ENCODE measurements around the gene PPM1F.
"Not testable (repeated sequence)": the region's sequence is repeated elsewhere in the genome, so short reads cannot be mapped to it uniquely, and the experiment has no call there.

Gene PPM1F

DNA sequence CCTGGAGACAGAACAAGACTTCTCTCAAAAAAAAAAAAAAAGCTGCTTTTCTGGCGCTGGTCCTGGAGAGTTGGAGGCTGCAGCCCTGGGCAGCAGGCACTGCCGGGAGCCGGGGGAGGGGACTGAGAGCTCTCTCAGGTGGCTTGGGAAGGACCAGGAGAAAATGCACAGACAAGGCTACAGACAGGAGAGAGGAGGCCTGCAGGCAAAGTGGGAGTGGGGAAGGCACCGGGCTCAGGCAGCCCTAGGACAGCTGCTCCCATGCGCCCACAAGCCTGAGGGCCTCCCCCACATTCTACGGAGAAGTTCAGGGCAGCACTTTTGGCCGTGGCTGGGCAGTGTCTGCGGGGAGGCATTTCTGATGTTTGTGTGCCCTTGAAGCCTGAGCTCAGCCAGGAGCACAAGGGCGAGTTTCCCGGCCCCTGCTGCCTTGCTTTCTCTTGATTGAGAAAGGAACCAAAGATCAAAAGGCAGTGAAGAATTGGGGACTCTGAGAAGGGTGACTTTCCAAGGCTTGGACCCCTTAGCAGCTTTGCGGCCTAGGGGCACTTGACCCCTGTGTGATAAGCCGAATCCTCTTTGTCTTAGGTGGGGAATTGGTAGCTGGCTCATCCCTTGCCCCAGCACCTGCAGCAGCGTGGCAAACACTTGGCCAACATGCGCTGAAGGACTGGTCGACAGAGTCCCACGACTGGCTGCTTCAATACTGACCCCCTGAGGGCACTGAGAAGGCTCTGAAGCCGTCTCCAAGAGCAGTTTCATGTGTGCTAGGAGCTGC, 35.3 kb downstream of the PPM1F start:
- DNase-seq (ENCODE audit: insufficient read length, low spot score), result no peak
- TF ChIP-seq, protein P1, sequence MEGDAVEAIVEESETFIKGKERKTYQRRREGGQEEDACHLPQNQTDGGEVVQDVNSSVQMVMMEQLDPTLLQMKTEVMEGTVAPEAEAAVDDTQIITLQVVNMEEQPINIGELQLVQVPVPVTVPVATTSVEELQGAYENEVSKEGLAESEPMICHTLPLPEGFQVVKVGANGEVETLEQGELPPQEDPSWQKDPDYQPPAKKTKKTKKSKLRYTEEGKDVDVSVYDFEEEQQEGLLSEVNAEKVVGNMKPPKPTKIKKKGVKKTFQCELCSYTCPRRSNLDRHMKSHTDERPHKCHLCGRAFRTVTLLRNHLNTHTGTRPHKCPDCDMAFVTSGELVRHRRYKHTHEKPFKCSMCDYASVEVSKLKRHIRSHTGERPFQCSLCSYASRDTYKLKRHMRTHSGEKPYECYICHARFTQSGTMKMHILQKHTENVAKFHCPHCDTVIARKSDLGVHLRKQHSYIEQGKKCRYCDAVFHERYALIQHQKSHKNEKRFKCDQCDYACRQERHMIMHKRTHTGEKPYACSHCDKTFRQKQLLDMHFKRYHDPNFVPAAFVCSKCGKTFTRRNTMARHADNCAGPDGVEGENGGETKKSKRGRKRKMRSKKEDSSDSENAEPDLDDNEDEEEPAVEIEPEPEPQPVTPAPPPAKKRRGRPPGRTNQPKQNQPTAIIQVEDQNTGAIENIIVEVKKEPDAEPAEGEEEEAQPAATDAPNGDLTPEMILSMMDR (IDR thresholded peaks at IDR 0.05; ENCODE audit: insufficient read depth, missing control alignments), result no peak
- FAIRE-seq, result no peak

DNA sequence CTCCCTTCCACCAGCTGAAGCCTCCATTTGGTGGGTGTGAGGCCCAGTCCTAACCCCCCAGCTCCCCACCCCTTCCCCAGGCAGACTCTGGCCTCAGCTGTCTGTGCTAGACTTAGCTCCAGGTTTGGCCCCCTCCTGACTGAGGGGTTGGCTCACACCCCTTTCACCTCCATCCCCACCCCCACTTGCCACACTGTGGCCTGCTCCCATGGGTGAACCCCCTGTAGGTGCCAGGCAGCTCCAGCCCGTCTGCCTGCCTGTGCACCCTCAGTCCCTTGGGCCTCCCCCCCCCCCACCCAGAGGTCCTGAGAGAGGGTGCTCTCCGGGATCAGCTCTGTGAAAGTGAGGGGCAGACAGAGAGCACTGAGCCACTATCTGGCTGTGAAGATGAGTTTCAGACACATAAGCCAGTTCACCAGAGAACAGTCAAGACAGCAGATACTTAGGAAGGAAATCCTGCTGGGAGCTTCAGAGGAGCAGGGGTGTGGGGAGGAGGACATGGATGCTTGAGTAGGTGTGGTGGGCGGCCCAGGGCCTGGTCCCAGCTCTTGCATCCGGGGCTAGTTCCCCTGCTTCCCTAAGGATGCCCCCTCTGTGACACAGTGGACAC, 36.2 kb downstream of the PPM1F start:
- TF ChIP-seq, protein P1 (IDR thresholded peaks at IDR 0.05; ENCODE audit: insufficient read depth, missing control alignments), result no peak
- FAIRE-seq, result no peak
- no peak for DNase-seq (ENCODE audit: insufficient read length, low spot score)

DNA sequence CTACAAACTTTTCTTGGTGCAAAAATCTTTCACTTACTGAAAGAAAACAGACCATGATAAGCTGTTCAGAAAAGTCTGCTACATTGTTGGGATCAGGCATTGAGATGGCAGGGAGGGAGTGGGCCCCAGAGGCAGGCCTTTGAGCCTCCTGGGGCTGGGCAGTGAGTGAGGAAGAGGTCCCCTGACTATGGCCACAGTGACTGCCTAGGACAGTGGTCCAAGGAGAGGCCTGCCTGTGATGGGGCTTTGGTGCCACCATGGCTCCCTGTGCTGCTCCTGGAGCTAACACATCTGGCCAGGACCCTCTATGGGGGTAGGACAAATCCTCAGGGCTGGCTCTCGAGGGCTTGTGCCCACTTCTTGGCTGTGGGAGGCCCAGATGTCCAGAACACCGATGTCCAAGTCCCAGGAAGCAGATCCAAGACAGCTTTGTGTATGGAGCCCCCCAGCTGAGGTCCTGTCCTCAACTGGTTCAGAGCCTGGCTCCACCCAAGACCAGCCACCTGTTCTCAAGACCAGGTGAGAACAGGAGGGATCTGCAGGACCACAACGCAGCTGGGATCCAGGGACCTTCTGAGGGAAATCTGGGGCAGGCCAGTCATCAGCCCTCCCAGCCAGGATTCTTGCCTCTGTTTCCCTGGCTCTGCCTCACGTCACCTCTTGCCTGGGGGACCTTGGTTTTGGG, 36.9 kb downstream of the PPM1F start:
- DNase-seq (ENCODE audit: insufficient read length, low spot score) (no peak), FAIRE-seq (no peak)
- TF ChIP-seq, protein P1 (IDR thresholded peaks at IDR 0.05; ENCODE audit: insufficient read depth, missing control alignments), result no peak

DNA sequence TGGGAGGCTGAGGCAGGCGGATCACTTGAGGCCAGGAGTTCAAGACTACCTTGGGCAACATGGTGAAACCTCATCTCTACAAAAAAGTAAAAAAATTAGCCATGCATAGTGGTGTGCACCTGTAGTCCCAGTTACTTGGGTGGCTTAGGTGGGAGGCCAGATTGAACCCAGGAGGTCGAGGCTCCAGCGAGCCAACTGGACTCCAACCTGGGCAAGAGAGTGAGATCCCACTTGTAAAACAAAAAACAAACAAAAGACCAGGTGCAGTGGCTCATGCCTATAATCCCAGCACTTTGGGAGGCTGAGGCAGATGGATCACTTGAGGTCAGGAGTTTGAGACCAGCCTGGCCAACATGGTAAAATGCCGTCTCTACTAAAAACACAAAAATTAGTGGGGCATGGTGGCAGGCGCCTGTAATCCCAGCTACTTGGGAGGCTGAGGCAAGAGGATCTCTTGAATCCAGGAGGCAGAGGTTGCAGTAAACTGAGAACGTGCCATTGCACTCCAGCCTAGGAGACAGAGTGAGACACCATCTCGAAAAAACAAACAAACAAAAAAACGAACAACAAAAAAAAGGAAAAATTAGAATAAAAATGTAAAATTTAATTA, 38.5 kb downstream of the PPM1F start:
- FAIRE-seq; DNase-seq (ENCODE audit: insufficient read length, low spot score): not testable (repeated sequence)

DNA sequence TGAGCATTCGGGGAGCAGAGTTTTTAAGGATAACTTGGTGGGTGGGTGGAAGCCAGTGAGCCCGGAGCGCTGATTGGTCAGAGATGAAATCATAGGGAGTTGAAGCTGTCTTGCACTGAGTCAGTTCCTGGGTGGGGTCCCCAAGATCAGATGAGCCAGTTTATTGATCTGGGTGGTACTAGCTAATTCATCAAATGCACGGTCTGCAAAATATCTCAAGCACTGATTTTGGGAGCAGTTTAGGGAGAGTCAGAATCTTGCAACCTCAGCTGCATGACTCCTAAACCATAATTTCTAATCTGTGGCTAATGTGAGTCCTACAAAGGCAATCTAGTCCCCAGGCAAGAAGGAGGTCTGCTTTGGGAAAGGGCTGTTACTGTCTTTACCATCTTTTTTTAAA, 42.3 kb downstream of the PPM1F start:
- FAIRE-seq; DNase-seq (ENCODE audit: insufficient read length, low spot score): not testable (repeated sequence)

DNA sequence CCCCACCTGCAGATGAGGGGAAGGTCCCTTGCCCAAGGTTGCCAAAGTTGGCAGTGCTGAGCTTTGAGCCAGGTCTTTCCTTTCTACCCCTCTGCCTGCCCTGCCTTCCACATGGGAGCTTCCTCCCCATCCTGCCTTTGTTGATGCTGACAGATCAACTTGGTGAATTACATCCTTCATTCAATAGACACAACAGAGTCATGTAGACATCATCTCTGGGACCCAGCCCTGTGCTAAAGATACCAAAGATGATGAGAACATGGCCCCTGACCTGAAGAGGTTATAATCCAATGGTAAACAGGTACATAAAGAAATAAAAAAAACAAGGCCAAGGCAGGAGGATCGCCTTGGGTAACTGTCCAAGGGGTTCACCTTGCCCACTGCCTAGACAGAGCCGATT, 42.8 kb downstream of the PPM1F start:
- TF ChIP-seq, protein P1 (IDR thresholded peaks at IDR 0.05; ENCODE audit: insufficient read depth, missing control alignments), result no peak

DNA sequence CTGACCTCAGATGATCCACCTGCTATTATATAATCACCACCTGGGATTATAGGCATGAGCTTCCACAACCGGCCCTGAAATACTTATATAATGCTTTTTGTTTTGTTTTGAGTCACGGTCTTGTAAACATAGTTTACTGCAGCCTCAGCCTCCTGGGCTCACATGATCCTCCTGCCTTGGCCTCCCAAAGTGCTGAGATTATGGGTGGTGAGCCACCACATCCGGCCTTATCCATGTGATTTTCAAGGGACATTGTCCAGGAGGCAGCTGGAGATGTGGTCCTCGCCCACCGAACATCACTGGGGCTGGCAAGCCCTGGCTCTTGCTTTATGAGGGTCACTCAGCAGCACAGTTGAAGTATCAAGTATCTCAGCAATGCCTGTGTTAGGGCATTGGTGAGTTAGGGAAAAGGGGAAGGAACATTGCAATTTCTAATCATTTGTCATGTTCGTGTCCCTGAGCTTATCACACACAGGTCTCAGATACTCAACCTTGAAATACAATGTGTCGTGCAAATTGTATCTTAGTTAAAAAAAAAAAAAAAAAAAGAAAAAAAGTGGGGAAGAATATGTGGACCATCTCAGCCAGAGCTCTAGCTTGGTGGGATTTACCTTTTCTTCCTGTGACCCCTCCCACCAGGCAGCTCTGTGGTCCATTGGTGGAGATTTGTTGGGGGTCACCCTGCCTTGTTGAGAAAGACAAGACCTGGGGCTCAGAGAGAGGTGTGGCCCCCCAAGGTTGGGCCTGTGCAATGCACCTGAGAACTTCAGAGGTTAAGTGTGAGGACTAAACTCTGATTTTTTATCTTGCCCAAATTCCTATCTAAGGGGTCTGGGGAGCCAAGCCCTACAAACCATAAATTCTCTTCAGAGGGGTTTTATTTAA, 44.8 kb downstream of the PPM1F start:
- TF ChIP-seq, protein P1 (IDR thresholded peaks at IDR 0.05; ENCODE audit: insufficient read depth, missing control alignments), result no peak
- no peak for DNase-seq (ENCODE audit: insufficient read length, low spot score)
- no peak for FAIRE-seq

More for the DNA sequence above, 42.8 kb downstream of the PPM1F start:
- DNase-seq (ENCODE audit: insufficient read length, low spot score), result no peak
- FAIRE-seq, result no peak

DNA sequence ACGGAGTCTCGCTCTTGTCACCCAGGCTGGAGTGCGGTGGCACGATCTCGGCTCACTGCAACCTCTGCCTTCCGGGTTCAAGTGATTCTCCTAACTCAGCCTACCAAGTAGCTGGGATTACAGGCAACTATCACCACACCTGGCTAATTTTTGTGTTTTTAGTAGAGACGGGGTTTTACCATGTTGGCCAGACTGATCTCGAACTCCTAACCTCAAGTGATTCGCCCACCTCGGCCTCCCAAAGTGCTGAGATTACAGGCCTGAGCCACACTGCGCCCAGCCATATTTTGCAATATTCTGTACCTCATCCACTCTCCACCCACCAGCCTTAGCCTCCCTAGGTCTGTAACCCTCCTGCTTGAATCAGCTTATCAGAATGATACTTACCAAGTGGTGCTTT, 47.4 kb downstream of the PPM1F start:
- not testable (repeated sequence) for FAIRE-seq; DNase-seq (ENCODE audit: insufficient read length, low spot score)

Data from D721Med (cell line).